Fibroblast of lung (primary cell): Measurements from ENCODE around the gene C12orf54. TPM values are rescaled to one million over a fixed set of nuclear protein-coding genes. Genes with fewer than 3 reads are reported as not detected.

Experiments used
- DNase-seq, 2 donors: peaks; one replicate each; pipeline versions ENCODE4 v3.0.0 to v3.0.0-alpha.2; 2010; ENCODE audit warnings: low read depth in 2 of 2
- H2AFZ ChIP-seq: 2 replicates; pipeline ENCODE4 v1.5.1; 2012; ENCODE audit warnings: low read length, control low read depth, inconsistent platforms
- H3K27ac ChIP-seq: 2 replicates; pipeline ENCODE4 v1.5.1; 2011; ENCODE audit warnings: low read length, control low read depth; ENCODE audit not compliant: insufficient read depth
- H3K27me3 ChIP-seq: 2 replicates; pipeline ENCODE4 v1.5.1; 2011; ENCODE audit warnings: mild to moderate bottlenecking, low read length; ENCODE audit not compliant: control insufficient read depth, insufficient read depth
- H3K36me3 ChIP-seq: 2 replicates; pipeline ENCODE4 v1.5.1; 2011; ENCODE audit warnings: low read length; ENCODE audit not compliant: control insufficient read depth, insufficient read depth
- H3K4me1 ChIP-seq: 2 replicates; pipeline ENCODE4 v1.5.1; 2011; ENCODE audit warnings: low read length; ENCODE audit not compliant: control insufficient read depth, insufficient read depth; ENCODE audit errors: extremely low read depth
- H3K4me2 ChIP-seq: 2 replicates; pipeline ENCODE4 v1.5.1; 2011; ENCODE audit warnings: low read length, control low read depth; ENCODE audit not compliant: insufficient read depth; ENCODE audit errors: extremely low read depth
- H3K4me3 ChIP-seq, 4 experiments: fragments of 200-600 bp in 1 of 4; sonication (generic) in 1 of 4; replicated peaks in 1 of 4; 2 replicates each; pipeline ENCODE4 v1.5.1; 2011 to 2016; ENCODE audit warnings: low read length in 4 of 4, low read depth in 3 of 4, mild to moderate bottlenecking in 3 of 4, control low read depth in 2 of 4, inconsistent platforms in 1 of 4, mixed read lengths in 1 of 4; ENCODE audit not compliant: insufficient read depth in 1 of 4; ENCODE audit errors: control extremely low read depth in 1 of 4
- H3K79me2 ChIP-seq: 2 replicates; pipeline ENCODE4 v1.5.1; 2012; ENCODE audit warnings: mild to moderate bottlenecking, low read length, inconsistent platforms; ENCODE audit not compliant: control insufficient read depth, insufficient read depth
- H3K9ac ChIP-seq: 2 replicates; pipeline ENCODE4 v1.5.1; 2011; ENCODE audit warnings: mild to moderate bottlenecking, low read length, control low read depth; ENCODE audit not compliant: insufficient read depth
- H3K9me3 ChIP-seq: 2 replicates; pipeline ENCODE4 v1.5.1; 2012; ENCODE audit warnings: low read depth, low read length; ENCODE audit not compliant: control insufficient read depth, insufficient read depth
- H4K20me1 ChIP-seq: 2 replicates; pipeline ENCODE4 v1.5.1; 2011; ENCODE audit warnings: low read length; ENCODE audit not compliant: control insufficient read depth, insufficient read depth; ENCODE audit errors: extremely low read depth
- CTCF ChIP-seq, 2 donors: IDR thresholded peaks in 1 of 2; conservative IDR thresholded peaks in 1 of 2; 1 replicate in 1 of 2; 2 replicates in 1 of 2; pipeline ENCODE4 v1.5.1; 2011 to 2012; ENCODE audit warnings: low read length in 2 of 2, control low read depth in 1 of 2, inconsistent platforms in 1 of 2, low read depth in 1 of 2, mild to moderate bottlenecking in 1 of 2
- EZH2 ChIP-seq: IDR thresholded peaks from 2 replicates; pipeline ENCODE4 v1.5.1; 2012; ENCODE audit warnings: low read length, control low read depth, mild to moderate bottlenecking; ENCODE audit errors: missing control alignments
- polyA plus RNA-seq, 2 donors: library from polyadenylated mRNA; depleted of rRNA in 1 of 2; stranded (reverse) in 1 of 2; unstranded in 1 of 2; fragments of >200 nt; gene quantifications; 2 replicates each; pipeline ENCODE4 v1.2.1, GENCODE V29; 2011 to 2012; ENCODE audit warnings: missing spikeins in 1 of 2
- total RNA-seq: library from RNA; depleted of rRNA; stranded (reverse); fragments of >200 nt; gene quantifications from 2 replicates; pipeline ENCODE4 v1.2.1, GENCODE V29; 2014

The C12orf54 gene
- total and polyA plus RNA-seq, 2 donors (not counting 1 experiment from before 2014, with no cell fraction given) = not detected

DNA sequence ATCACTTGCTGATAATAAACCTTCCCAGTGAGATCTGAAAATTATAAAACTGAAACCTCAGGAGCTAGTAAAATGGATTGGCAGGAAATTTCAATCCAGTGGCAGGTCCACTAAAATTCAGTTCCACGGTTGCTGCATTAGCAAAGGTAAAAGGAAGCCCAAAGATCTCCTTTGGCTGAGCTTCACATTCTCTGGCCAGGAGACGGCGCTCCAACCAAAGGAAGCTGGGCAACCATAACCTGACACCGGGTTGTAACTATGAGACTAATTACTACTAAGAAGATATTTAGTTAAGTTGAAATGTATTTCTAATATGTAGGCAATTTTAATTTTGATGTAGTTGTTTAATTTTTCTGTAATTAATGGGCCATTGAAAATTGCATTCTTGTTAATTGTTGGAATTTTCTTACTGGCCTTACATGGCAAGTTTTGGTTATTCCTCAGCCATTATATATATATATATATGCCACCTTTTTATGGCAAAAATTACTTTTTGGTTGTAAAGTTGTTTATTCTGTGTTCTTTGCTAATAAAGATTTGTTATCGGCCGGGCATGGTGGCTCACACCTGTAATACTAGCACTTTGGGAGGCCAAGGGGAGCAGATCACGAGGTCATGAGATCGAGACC is 60.1 kb downstream of the C12orf54 start:
- H2AFZ ChIP-seq = no peak overlapping the region
- TF ChIP-seq CTCF (conservative IDR thresholded peaks at IDR 0.05 in 1 of 2, IDR thresholded peaks at IDR 0.05 in 1 of 2; ENCODE audit: low read depth in 1 of 2, low read length in 2 of 2) = peak; percentile 68 to 74
- no peak for TF ChIP-seq EZH2
- no peak overlapping the region for H3K27ac ChIP-seq
- no peaks in the 10 kb centered on the region for H3K9me3 ChIP-seq
- no peak overlapping the region for H3K9ac ChIP-seq
- no peaks in the 10 kb centered on the region for H3K27me3 ChIP-seq
- H4K20me1 ChIP-seq = no peaks in the 10 kb centered on the region
- H3K36me3 ChIP-seq = no peaks in the 10 kb centered on the region
- H3K4me2 ChIP-seq = no peak overlapping the region
- no peaks in the 10 kb centered on the region for H3K4me1 ChIP-seq
- no peak overlapping the region for H3K4me3 ChIP-seq
- peak; percentile 11 to 27 for DNase-seq
- no peaks in the 10 kb centered on the region for H3K79me2 ChIP-seq

- no peak overlapping the region for H3K4me2 ChIP-seq
- DNase-seq = no peak
- no peak overlapping the region for H2AFZ ChIP-seq
- H3K27me3 ChIP-seq = no peaks in the 10 kb centered on the region
- H3K4me3 ChIP-seq = no peak overlapping the region
- no peaks in the 10 kb centered on the region for H3K36me3 ChIP-seq
- no peak for TF ChIP-seq EZH2
- no peak for TF ChIP-seq CTCF (conservative IDR thresholded peaks at IDR 0.05 in 1 of 2, IDR thresholded peaks at IDR 0.05 in 1 of 2; ENCODE audit: low read depth in 1 of 2, low read length in 2 of 2)
- no peaks in the 10 kb centered on the region for H4K20me1 ChIP-seq
- H3K27ac ChIP-seq = no peak overlapping the region
- H3K9ac ChIP-seq = no peak overlapping the region
- H3K9me3 ChIP-seq = no peaks in the 10 kb centered on the region
- no peaks in the 10 kb centered on the region for H3K4me1 ChIP-seq
- H3K79me2 ChIP-seq = no peaks in the 10 kb centered on the region
Measured at GRCh38 chr12:48545833-48546469, 63.7 kb downstream of the C12orf54 start.

Other genes with a start within 250 kb of the C12orf54 start
- 8.1 and 8.5 TPM in 2 replicates for gene ZNF641, start 131.6 kb upstream of the C12orf54 start, total RNA-seq
- gene ZNF641, start 131.6 kb upstream of the C12orf54 start, polyA plus RNA-seq = 3.2 and 4.2 TPM in 2 replicates
- gene ANP32D, start 9.9 kb upstream of the C12orf54 start, total RNA-seq = not detected in 2 replicates
- gene ANP32D, start 9.9 kb upstream of the C12orf54 start, polyA plus RNA-seq = not detected in 2 replicates
- gene OR8S1, start 43.1 kb downstream of the C12orf54 start, total RNA-seq = not detected in 2 replicates
- not detected in 2 replicates for gene OR8S1, start 43.1 kb downstream of the C12orf54 start, polyA plus RNA-seq
- not detected in 2 replicates for gene LALBA, start 87.5 kb downstream of the C12orf54 start, total RNA-seq
- not detected in 2 replicates for gene LALBA, start 87.5 kb downstream of the C12orf54 start, polyA plus RNA-seq
- gene KANSL2, start 199.7 kb downstream of the C12orf54 start, total RNA-seq = 51.2 and 60.4 TPM in 2 replicates
- 38.8 and 43.9 TPM in 2 replicates for gene KANSL2, start 199.7 kb downstream of the C12orf54 start, polyA plus RNA-seq
- 21.6 and 24.6 TPM in 2 replicates for gene CCNT1, start 234.2 kb downstream of the C12orf54 start, total RNA-seq
- 15.5 and 20.4 TPM in 2 replicates for gene CCNT1, start 234.2 kb downstream of the C12orf54 start, polyA plus RNA-seq